ENCODE results near the gene SLC6A8.
"Not testable (repeated sequence)": the region's sequence is repeated elsewhere in the genome, so short reads cannot be mapped to it uniquely, and the experiment has no call there.

Gene SLC6A8

GRCh38 chrX:153693216-153694086, 5.7 kb downstream of the SLC6A8 start:
- no peak for DNase-seq (ENCODE audit: low read depth in 2 of 2)

GRCh38 chrX:153694256-153694655, 6.5 kb downstream of the SLC6A8 start:
- not testable (repeated sequence) for DNase-seq (ENCODE audit: low read depth in 2 of 2)

GRCh38 chrX:153694687-153695270, 7.1 kb downstream of the SLC6A8 start:
- no peak for DNase-seq (ENCODE audit: low read depth in 2 of 2)

- DNase-seq (ENCODE audit: low read depth in 2 of 2) = no peak
Observed at GRCh38 chrX:153696100-153696499, 8.4 kb downstream of the SLC6A8 start.

- not testable (repeated sequence) for DNase-seq (ENCODE audit: low read depth in 2 of 2)
Observed at GRCh38 chrX:153696538-153696937, 8.8 kb downstream of the SLC6A8 start.

- not testable (repeated sequence) for DNase-seq (ENCODE audit: low read depth in 2 of 2)
Observed at GRCh38 chrX:153696986-153697722, 9.4 kb downstream of the SLC6A8 start.

GRCh38 chrX:153697924-153698865, 10.5 kb downstream of the SLC6A8 start:
- no peak for DNase-seq (ENCODE audit: low read depth in 2 of 2)

GRCh38 chrX:153699210-153699783, 11.6 kb downstream of the SLC6A8 start:
- not testable (repeated sequence) for DNase-seq (ENCODE audit: low read depth in 2 of 2)

GRCh38 chrX:153699784-153700371, 12.2 kb downstream of the SLC6A8 start:
- not testable (repeated sequence) for DNase-seq (ENCODE audit: low read depth in 2 of 2)

- no peak for DNase-seq (ENCODE audit: low read depth in 2 of 2)
Observed at GRCh38 chrX:153700376-153700945, 12.7 kb downstream of the SLC6A8 start.

GRCh38 chrX:153700967-153701366, 13.2 kb downstream of the SLC6A8 start:
- DNase-seq (ENCODE audit: low read depth in 2 of 2) = no peak

GRCh38 chrX:153701706-153702105, 14.0 kb downstream of the SLC6A8 start:
- DNase-seq (ENCODE audit: low read depth in 2 of 2) = no peak

GRCh38 chrX:153702336-153703035, 14.8 kb downstream of the SLC6A8 start:
- DNase-seq (ENCODE audit: low read depth in 2 of 2) = no peak

- DNase-seq (ENCODE audit: low read depth in 2 of 2) = no peak
Observed at GRCh38 chrX:153703036-153703370, 15.3 kb downstream of the SLC6A8 start.

- no peak for DNase-seq (ENCODE audit: low read depth in 2 of 2)
Observed at GRCh38 chrX:153704021-153704526, 16.3 kb downstream of the SLC6A8 start.

GRCh38 chrX:153704631-153705402, 17.1 kb downstream of the SLC6A8 start:
- DNase-seq (ENCODE audit: low read depth in 2 of 2) = not testable (repeated sequence)

GRCh38 chrX:153705403-153706060, 17.8 kb downstream of the SLC6A8 start:
- DNase-seq (ENCODE audit: low read depth in 2 of 2) = not testable (repeated sequence)

- no peak for DNase-seq (ENCODE audit: low read depth in 2 of 2)
Observed at GRCh38 chrX:153706799-153707198, 19.1 kb downstream of the SLC6A8 start.
